Kasumi-1 (cell line): Measurements from ENCODE around the gene NCKAP5.

Experiments used
- DNase-seq, 2 experiments: peaks; one replicate each; lab custom pipeline; 2025; lab: John Stamatoyannopoulos, UW

Gene NCKAP5

GRCh38 chr2:133204421-133204820 is 363.8 kb downstream of the NCKAP5 start:
- DNase-seq: no peak

GRCh38 chr2:133200684-133201421 is 367.4 kb downstream of the NCKAP5 start:
- DNase-seq: no peak

- DNase-seq: no peak
Observed at GRCh38 chr2:133198678-133199077, 369.6 kb downstream of the NCKAP5 start.

GRCh38 chr2:133197156-133197555 is 371.1 kb downstream of the NCKAP5 start:
- no peak for DNase-seq

GRCh38 chr2:133194777-133195335 is 373.4 kb downstream of the NCKAP5 start:
- no peak for DNase-seq

- DNase-seq: no peak
Observed at GRCh38 chr2:133194362-133194655, 374.0 kb downstream of the NCKAP5 start.

GRCh38 chr2:133193544-133194361 is 374.5 kb downstream of the NCKAP5 start:
- DNase-seq: no peak

- DNase-seq: no peak
Observed at GRCh38 chr2:133192028-133192427, 376.2 kb downstream of the NCKAP5 start.

- DNase-seq: no peak
Observed at GRCh38 chr2:133177196-133177595, 391.1 kb downstream of the NCKAP5 start.

- no peak for DNase-seq
Observed at GRCh38 chr2:133175926-133176325, 392.3 kb downstream of the NCKAP5 start.

- DNase-seq: no peak
Observed at GRCh38 chr2:133173224-133173623, 395.0 kb downstream of the NCKAP5 start.

GRCh38 chr2:133171393-133172004 is 396.8 kb downstream of the NCKAP5 start:
- peak; percentile 70 to 76 for DNase-seq

- no peak for DNase-seq
Observed at GRCh38 chr2:133169274-133169912, 398.9 kb downstream of the NCKAP5 start.

GRCh38 chr2:133167990-133168389 is 400.3 kb downstream of the NCKAP5 start:
- DNase-seq: no peak

GRCh38 chr2:133167223-133167622 is 401.0 kb downstream of the NCKAP5 start:
- no peak for DNase-seq

GRCh38 chr2:133166031-133166430 is 402.2 kb downstream of the NCKAP5 start:
- no peak for DNase-seq

- no peak for DNase-seq
Observed at GRCh38 chr2:133163111-133163510, 405.2 kb downstream of the NCKAP5 start.

GRCh38 chr2:133158442-133158841 is 409.8 kb downstream of the NCKAP5 start:
- no peak for DNase-seq

- DNase-seq: no peak
Observed at GRCh38 chr2:133158024-133158423, 410.2 kb downstream of the NCKAP5 start.

- no peak for DNase-seq
Observed at GRCh38 chr2:133157141-133157540, 411.1 kb downstream of the NCKAP5 start.

GRCh38 chr2:133152801-133153200 is 415.5 kb downstream of the NCKAP5 start:
- DNase-seq: no peak

- no peak for DNase-seq
Observed at GRCh38 chr2:133148187-133148586, 420.1 kb downstream of the NCKAP5 start.
